Left lung (tissue), 10 donors: ENCODE measurements around the gene LANCL3. TPM values are rescaled to one million over a fixed set of nuclear protein-coding genes. Genes with fewer than 3 reads are reported as not detected.

Experiments used
- ATAC-seq: fragments of 200-7000 bp; cut with Tn5 transposase; one replicate; pipeline ENCODE4 v1.9.1; 2020; ENCODE audit warnings: moderate library complexity
- DNase-seq, 4 donors: peaks; one replicate each; pipeline ENCODE4 v3.0.0-alpha.2; 2013 to 2020
- H3K27ac ChIP-seq, 2 donors: fragments of 200-600 bp; sonication (generic) in 1 of 2; one replicate each; pipeline versions ENCODE4 v1.5.0 to v1.8.0; 2020 to 2021
- H3K27me3 ChIP-seq, 2 donors: fragments of 200-600 bp; sonication (generic) in 1 of 2; one replicate each; pipeline versions ENCODE4 v1.5.0 to v1.8.0; 2020 to 2021
- H3K36me3 ChIP-seq, 2 donors: fragments of 200-600 bp; sonication (generic) in 1 of 2; one replicate each; pipeline versions ENCODE4 v1.5.0 to v1.8.0; 2020 to 2021
- H3K4me1 ChIP-seq, 2 donors: fragments of 200-600 bp; one replicate each; pipeline ENCODE4 v1.8.0; 2021
- H3K4me3 ChIP-seq, 2 donors: fragments of 200-600 bp; sonication (generic) in 1 of 2; one replicate each; pipeline versions ENCODE4 v1.5.0 to v1.8.0; 2020 to 2021; ENCODE audit warnings: mild to moderate bottlenecking in 1 of 2
- H3K9me3 ChIP-seq, 2 donors: fragments of 200-600 bp; sonication (generic) in 1 of 2; one replicate each; pipeline versions ENCODE4 v1.5.0 to v1.8.0; 2020 to 2021
- CTCF ChIP-seq, 2 donors: fragments of 200-600 bp; sonication (generic) in 1 of 2; IDR thresholded peaks; one replicate each; pipeline versions ENCODE4 v1.5.0 to v1.8.0; 2021; ENCODE audit warnings: antibody characterized with exemption in 2 of 2
- intact Hi-C, 2 donors: fragments of 100-400 bp; cut with DNase I; formaldehyde crosslinking; loops; one replicate each; pipeline versions ENCODE4 v1.11.2 to v1.14.2; 2022
- polyA plus RNA-seq, 6 donors: library from polyadenylated mRNA; unstranded; fragments of 120-200 nt; gene quantifications; one replicate each; pipeline ENCODE4 v1.2.1, GENCODE V29; 2013; ENCODE audit not compliant: insufficient read length in 6 of 6
- total RNA-seq, 2 donors: library from RNA; stranded (reverse); fragmentation: NEBNext Ultra II Directional; extraction: Animal tissue kit (Norgen Biotek cat#: 25700); gene quantifications; one replicate each; pipeline ENCODE4 v1.2.1, GENCODE V29; 2021
- donor health status: DM: no; HTN: yes; CAD: no.
- donor health status: DM: no; HTN: no; CAD: no.

LANCL3 gene
- total and polyA plus RNA-seq, 8 donors: 0.76 to 4.3 (median 3.4) TPM

GRCh38 chrX:37701588-37701987, 130.1 kb downstream of the LANCL3 start:
- ATAC-seq (no peak), DNase-seq (no peak)
- TF ChIP-seq CTCF (IDR thresholded peaks at IDR 0.05): no peak
- no peaks in the 10 kb centered on the region for H3K27me3 ChIP-seq
- H3K36me3 ChIP-seq: no peaks in the 10 kb centered on the region
- no peaks in the 10 kb centered on the region for H3K9me3 ChIP-seq
- no peak overlapping the region for H3K27ac ChIP-seq
- no peaks in the 10 kb centered on the region for H3K4me1 ChIP-seq
- no peak overlapping the region for H3K4me3 ChIP-seq
- intact Hi-C loops: no loop called here

DNA sequence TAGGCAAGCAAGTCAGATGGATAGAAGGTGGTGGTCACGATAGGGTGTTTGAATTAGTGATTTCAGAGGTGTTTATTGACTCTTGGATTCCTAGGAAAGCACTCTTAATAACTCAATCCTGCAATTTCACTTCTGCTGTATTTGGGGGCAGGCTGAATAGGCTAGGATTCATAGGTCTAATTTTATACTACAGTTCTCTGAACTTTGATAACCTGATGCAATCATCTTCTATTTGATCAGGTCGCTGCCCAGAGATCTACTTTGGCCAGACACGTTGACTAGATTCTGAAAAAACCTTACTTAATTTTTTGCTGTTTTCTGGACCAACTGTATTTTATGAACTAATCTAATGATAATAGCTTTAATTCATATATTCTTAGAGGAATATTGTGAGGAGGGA, 140.5 kb downstream of the LANCL3 start:
- Histone ChIP-seq H3K27me3 (no peaks in the 10 kb centered on the region), H3K4me3 (no peak overlapping the region), H3K4me1 (no peaks in the 10 kb centered on the region), H3K36me3 (no peaks in the 10 kb centered on the region), H3K9me3 (no peaks in the 10 kb centered on the region), H3K27ac (no peak overlapping the region)
- intact Hi-C loops: no loop called here
- DNase-seq (no peak), ATAC-seq (no peak)
- TF ChIP-seq CTCF (IDR thresholded peaks at IDR 0.05): no peak

- Histone ChIP-seq H3K4me3 (no peak overlapping the region), H3K36me3 (no peaks in the 10 kb centered on the region), H3K4me1 (no peaks in the 10 kb centered on the region), H3K9me3 (no peaks in the 10 kb centered on the region), H3K27me3 (no peaks in the 10 kb centered on the region), H3K27ac (no peak overlapping the region)
- ATAC-seq (no peak), DNase-seq (no peak)
- intact Hi-C loops: no loop called here
- no peak for TF ChIP-seq CTCF (IDR thresholded peaks at IDR 0.05)
Observed at GRCh38 chrX:37712458-37712857, 141.0 kb downstream of the LANCL3 start.

DNA sequence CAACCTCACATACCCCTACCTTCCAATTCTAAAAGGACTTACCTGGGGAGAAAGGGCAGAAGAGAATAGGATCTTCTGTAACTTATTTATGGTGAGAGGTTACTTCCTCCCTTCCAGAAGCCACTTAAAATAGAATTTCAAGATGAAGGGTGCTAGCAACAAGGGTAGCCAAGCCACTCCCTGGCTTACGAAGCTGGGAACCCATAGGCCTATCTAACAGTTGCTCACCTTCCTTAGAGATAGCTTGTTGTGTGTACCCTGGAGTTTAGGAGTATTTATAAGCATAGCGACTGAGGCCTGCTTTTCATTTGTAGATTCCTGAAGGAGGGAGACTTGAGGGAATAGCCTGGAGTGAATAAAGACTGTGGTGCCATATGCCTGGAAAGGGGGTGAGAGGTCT, 143.0 kb downstream of the LANCL3 start:
- no peaks in the 10 kb centered on the region for H3K36me3 ChIP-seq
- TF ChIP-seq CTCF (IDR thresholded peaks at IDR 0.05): no peak
- no peak for ATAC-seq
- no peak for DNase-seq
- H3K4me3 ChIP-seq: no peak overlapping the region
- H3K27me3 ChIP-seq: no peaks in the 10 kb centered on the region
- no peak overlapping the region for H3K27ac ChIP-seq
- intact Hi-C loops: no loop called here
- no peaks in the 10 kb centered on the region for H3K4me1 ChIP-seq
- H3K9me3 ChIP-seq: no peaks in the 10 kb centered on the region

DNA sequence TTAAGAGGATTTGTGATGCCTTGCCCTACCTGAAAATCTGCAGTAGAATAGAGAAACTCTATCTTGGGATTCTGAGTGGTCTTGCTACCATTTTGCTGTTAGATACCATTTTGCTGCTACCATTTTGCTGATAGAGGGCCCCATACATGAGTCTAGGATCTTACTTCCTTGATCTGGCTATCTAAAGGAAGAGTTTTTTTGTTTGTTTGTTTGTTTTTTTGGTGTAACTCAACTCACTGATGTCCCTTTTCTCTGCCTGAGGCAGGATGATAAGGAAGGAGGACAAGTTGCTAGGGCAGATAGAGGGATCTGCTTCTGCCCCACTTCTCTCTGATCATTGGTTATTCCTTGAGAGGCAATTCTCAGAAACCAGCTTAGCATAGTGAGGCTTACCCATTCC, 145.1 kb downstream of the LANCL3 start:
- Histone ChIP-seq H3K4me1 (no peaks in the 10 kb centered on the region), H3K9me3 (no peaks in the 10 kb centered on the region), H3K27me3 (no peaks in the 10 kb centered on the region), H3K4me3 (no peak overlapping the region), H3K27ac (no peak overlapping the region), H3K36me3 (no peaks in the 10 kb centered on the region)
- no peak for DNase-seq
- intact Hi-C loops: no loop called here
- ATAC-seq: no peak
- no peak for TF ChIP-seq CTCF (IDR thresholded peaks at IDR 0.05)
